Mesendoderm (in vitro differentiated cells): Measurements from ENCODE around the gene ELP4.

Experiments used
- DNase-seq: peaks from one replicate; pipeline ENCODE4 v3.0.0; 2013
- H2AK5ac ChIP-seq: 2 replicates; pipeline ENCODE4 v1.6.1; 2013; ENCODE audit warnings: low read length, inconsistent platforms
- H2BK120ac ChIP-seq: 2 replicates; pipeline ENCODE4 v1.6.1; 2013; ENCODE audit warnings: low read depth, mild to moderate bottlenecking, low read length, moderate library complexity, mixed read lengths
- H2BK15ac ChIP-seq: replicated peaks from 2 replicates; pipeline ENCODE4 v1.6.1; 2013; ENCODE audit warnings: low read depth, mild to moderate bottlenecking, moderate library complexity
- H2BK5ac ChIP-seq: 2 replicates; pipeline ENCODE4 v1.6.1; 2013; ENCODE audit warnings: low read length, inconsistent platforms
- H3K18ac ChIP-seq: 2 replicates; pipeline ENCODE4 v1.6.1; 2013; ENCODE audit warnings: mild to moderate bottlenecking, low read length, mixed read lengths
- H3K23ac ChIP-seq: one replicate; pipeline ENCODE4 v1.6.1; 2013; ENCODE audit warnings: low read length
- H3K27ac ChIP-seq: 2 replicates; pipeline ENCODE4 v1.5.1; 2013; ENCODE audit warnings: low read depth, mild to moderate bottlenecking, inconsistent platforms, low read length, moderate library complexity
- H3K27me3 ChIP-seq: 2 replicates; pipeline ENCODE4 v1.6.1; 2013; ENCODE audit warnings: low read length, control low read depth, mild to moderate bottlenecking, inconsistent platforms; ENCODE audit not compliant: insufficient read depth, poor library complexity
- H3K36me3 ChIP-seq: 2 replicates; pipeline ENCODE4 v1.6.1; 2013; ENCODE audit warnings: low read length, inconsistent platforms; ENCODE audit not compliant: control insufficient read depth, insufficient read depth
- H3K4ac ChIP-seq: one replicate; pipeline ENCODE4 v1.6.1; 2013; ENCODE audit warnings: low read depth, mild to moderate bottlenecking, low read length, moderate library complexity
- H3K4me1 ChIP-seq: 2 replicates; pipeline ENCODE4 v1.6.1; 2013; ENCODE audit warnings: low read depth, low read length, inconsistent platforms; ENCODE audit not compliant: control insufficient read depth
- H3K4me2 ChIP-seq: 2 replicates; pipeline ENCODE4 v1.6.1; 2013; ENCODE audit warnings: low read length
- H3K4me3 ChIP-seq: 2 replicates; pipeline ENCODE4 v1.5.1; 2013; ENCODE audit warnings: mild to moderate bottlenecking, low read length
- H3K56ac ChIP-seq: one replicate; pipeline ENCODE4 v1.6.1; 2013; ENCODE audit warnings: low read length
- H3K79me1 ChIP-seq: 2 replicates; pipeline ENCODE4 v1.6.1; 2013; ENCODE audit warnings: low read length, inconsistent platforms
- H3K79me2 ChIP-seq: 2 replicates; pipeline ENCODE4 v1.6.1; 2013; ENCODE audit warnings: mild to moderate bottlenecking, low read length; ENCODE audit not compliant: control insufficient read depth, insufficient read depth
- H3K9ac ChIP-seq: 2 replicates; pipeline ENCODE4 v1.6.1; 2013; ENCODE audit warnings: low read length, inconsistent platforms
- H4K5ac ChIP-seq: one replicate; pipeline ENCODE4 v1.6.1; 2013; ENCODE audit warnings: low read length
- H4K8ac ChIP-seq: one replicate; pipeline ENCODE4 v1.6.1; 2013; ENCODE audit warnings: low read depth, mild to moderate bottlenecking, control low read depth, low read length, moderate library complexity
- whole genome bisulfite sequencing: extraction: QIAGEN DNeasy Blood & Tissue Kit; methylation state at CpG from one replicate; pipeline ENCODE4 v1.1.7; 2013; ENCODE audit warnings: low lambda C conversion rate, missing lambda C conversion rate; ENCODE audit not compliant: insufficient coverage; ENCODE audit errors: extremely low coverage; 5-methylcytosine and 5-hydroxymethylcytosine counted together

Gene ELP4

DNA sequence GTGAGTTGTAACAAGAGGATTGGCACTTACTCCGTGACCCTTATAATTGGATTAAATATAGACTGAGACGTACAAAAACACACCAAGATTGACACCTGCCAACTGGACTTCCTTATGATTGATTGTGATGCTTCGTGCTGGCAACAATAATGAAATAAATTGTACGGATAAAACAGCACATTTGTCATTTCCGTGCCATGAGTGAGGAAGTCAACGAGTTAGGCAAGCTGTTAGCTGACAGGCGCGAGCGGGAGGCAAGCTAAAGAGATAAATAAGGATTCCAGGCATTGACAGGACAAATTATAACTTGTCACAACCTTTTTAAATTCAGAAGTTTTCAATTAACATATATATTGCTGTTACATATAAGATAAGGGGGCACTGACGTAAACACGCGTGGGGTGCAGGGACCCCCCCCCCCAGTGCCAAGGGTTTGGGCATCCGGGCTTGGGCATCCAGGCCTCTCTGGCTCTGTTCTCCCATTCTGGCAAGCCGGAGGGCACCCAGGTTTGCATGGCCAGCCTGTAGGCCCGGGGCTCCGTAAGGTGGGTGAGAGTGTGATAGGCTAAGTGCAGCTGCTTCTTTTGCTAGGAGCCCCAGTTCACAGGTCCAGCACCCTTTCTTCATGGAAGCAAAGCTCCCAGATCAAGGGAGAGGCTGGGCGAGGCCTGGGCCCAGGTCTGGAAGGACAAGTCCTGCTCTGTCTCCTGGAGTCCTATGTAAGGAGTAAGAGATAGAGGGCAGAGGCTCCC lies 312.8 kb downstream of the ELP4 start:
- H3K36me3 ChIP-seq, result no peaks in the 10 kb centered on the region
- no peak overlapping the region for H4K8ac ChIP-seq
- no CpG with 5 or more reads among the region's 17 CpGs for WGBS
- no peak overlapping the region for H3K23ac ChIP-seq
- H2AK5ac ChIP-seq, result no peak overlapping the region
- H3K4me3 ChIP-seq, result no peak overlapping the region
- no peak overlapping the region for H2BK120ac ChIP-seq
- no peak overlapping the region for H3K56ac ChIP-seq
- no peak overlapping the region for H3K4me2 ChIP-seq
- no peak overlapping the region for H2BK15ac ChIP-seq
- peak; percentile 11 for DNase-seq
- no peak overlapping the region for H4K5ac ChIP-seq
- no peaks in the 10 kb centered on the region for H3K79me2 ChIP-seq
- H3K18ac ChIP-seq, result no peak overlapping the region
- H3K79me1 ChIP-seq, result no peaks in the 10 kb centered on the region
- peaks cover 1% of the 10 kb centered on the region for H3K4me1 ChIP-seq
- no peak overlapping the region for H2BK5ac ChIP-seq
- H3K27me3 ChIP-seq, result peaks cover 80% of the 10 kb centered on the region
- H3K4ac ChIP-seq, result no peak overlapping the region
- no peak overlapping the region for H3K27ac ChIP-seq
- H3K9ac ChIP-seq, result no peak overlapping the region

DNA sequence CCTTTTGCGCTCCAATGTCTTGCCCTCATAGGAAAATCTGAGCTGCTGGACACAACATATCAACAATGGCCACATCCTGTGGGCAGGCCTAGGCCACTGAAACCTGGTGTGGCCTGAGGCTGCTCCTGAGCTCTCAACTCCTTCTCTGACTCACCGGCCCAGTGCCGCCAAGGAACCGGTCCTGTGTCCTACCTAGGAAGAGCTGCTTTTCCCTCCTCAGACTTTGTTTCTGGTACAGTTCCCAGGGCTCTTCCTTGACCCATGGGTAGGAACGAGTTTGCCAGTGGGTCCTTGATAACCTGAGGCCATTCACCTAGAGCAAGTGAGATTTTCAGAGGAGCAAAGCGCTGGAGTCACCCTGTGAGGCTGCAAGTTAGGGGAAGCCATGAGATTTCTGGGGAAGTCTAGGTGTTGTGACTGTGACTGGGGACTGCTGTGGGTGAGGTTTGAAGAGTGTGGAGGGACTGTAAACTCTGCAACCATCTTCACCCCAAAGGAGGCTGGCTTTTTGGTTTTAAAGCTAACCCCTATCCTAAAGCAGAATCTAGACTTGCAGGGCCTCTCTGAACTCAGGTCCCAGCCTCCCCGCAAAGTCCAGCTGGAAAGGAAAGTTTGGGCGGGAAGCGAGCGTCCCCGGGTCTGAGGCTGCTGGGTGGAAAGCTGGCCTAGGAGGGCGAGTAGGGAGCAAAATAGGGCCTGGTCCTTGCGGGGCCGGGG lies 313.5 kb downstream of the ELP4 start:
- no peak overlapping the region for H3K4ac ChIP-seq
- H3K4me3 ChIP-seq, result no peak overlapping the region
- no CpG with 5 or more reads among the region's 14 CpGs for whole genome bisulfite sequencing
- H3K18ac ChIP-seq, result no peak overlapping the region
- no peak overlapping the region for H4K8ac ChIP-seq
- H2BK120ac ChIP-seq, result no peak overlapping the region
- H2AK5ac ChIP-seq, result no peak overlapping the region
- H3K36me3 ChIP-seq, result no peaks in the 10 kb centered on the region
- peak; percentile 44 for DNase-seq
- H3K9ac ChIP-seq, result no peak overlapping the region
- H3K27me3 ChIP-seq, result peaks cover 83% of the 10 kb centered on the region
- H3K79me2 ChIP-seq, result no peaks in the 10 kb centered on the region
- H3K4me2 ChIP-seq, result no peak overlapping the region
- no peak overlapping the region for H2BK5ac ChIP-seq
- H3K56ac ChIP-seq, result no peak overlapping the region
- no peak overlapping the region for H4K5ac ChIP-seq
- H3K27ac ChIP-seq, result no peak overlapping the region
- no peak overlapping the region for H2BK15ac ChIP-seq
- no peak overlapping the region for H3K23ac ChIP-seq
- no peaks in the 10 kb centered on the region for H3K79me1 ChIP-seq
- peaks cover 2% of the 10 kb centered on the region for H3K4me1 ChIP-seq

DNA sequence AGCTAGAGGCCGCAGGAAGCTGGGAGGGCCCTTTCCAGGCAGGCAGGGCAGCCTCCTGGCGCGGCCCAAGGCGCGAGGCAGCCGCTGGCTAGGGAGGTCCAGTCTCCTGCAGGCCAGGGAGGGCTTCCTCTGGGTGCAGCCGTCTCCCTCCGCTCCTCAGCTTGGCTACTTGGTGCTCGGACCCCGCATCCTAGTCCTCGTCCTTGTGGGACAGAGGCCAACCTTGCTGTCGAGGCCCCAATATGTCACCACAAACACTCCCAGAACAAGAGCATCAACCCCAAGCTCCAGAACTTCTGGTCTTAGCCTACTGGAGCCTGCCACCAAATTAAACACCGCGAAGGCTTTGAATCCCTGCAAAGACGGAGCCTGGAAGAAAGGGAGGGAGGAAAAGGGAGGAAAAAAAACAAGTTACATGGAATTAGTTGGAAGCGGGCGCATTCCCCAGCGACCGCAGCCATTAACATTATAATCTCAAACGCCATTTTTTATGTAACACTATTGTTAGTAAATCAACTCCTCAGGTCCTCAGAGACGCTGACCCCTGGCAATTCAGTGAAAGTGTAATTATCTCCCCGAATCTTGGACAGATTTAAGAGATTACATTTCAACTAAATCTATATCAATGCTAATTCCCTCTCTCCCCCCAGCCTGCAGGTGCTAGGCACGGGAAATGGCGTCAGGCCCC lies 314.2 kb downstream of the ELP4 start:
- Histone ChIP-seq H3K18ac (no peak overlapping the region), H3K27ac (no peak overlapping the region), H2BK120ac (no peak overlapping the region), H2BK15ac (no peak overlapping the region), H3K36me3 (no peaks in the 10 kb centered on the region), H3K79me2 (no peaks in the 10 kb centered on the region), H3K79me1 (no peaks in the 10 kb centered on the region), H4K8ac (no peak overlapping the region), H3K4ac (no peak overlapping the region), H2BK5ac (no peak overlapping the region), H3K56ac (peak overlapping the region; percentile 28), H3K4me2 (no peak overlapping the region), H3K4me3 (no peak overlapping the region), H3K9ac (no peak overlapping the region), H4K5ac (no peak overlapping the region), H3K23ac (no peak overlapping the region), H3K4me1 (peaks cover 2% of the 10 kb centered on the region), H3K27me3 (peaks cover 76% of the 10 kb centered on the region), H2AK5ac (no peak overlapping the region)
- no CpG with 5 or more reads among the region's 24 CpGs for WGBS
- DNase-seq, result peak; percentile 56

DNA sequence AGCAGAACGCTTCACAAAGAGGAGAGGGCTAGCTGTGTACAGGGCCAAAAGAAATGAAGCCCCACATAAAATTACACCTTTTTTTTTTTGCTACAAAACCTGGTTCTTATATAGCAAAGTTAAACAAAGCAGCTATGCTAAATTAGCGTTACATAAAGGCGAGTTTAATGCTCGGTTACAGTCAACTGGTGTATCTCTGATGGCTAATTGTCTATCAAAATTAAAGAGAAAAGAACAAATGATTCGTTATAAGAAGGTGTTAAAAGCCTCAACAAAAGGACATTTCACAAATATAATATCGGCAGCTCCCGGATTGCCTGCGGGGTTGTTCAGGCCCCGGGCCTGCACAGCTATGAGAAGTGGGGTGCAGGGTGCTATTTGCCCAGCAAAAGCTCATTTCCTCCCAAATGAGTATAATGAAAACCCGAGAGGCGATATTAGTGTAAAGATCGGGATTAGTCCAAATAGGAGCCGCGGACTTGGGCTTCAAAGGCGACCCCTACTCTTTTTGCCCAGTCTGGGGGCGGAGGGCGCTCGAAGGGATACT lies 314.8 kb downstream of the ELP4 start:
- no peak overlapping the region for H4K8ac ChIP-seq
- H2BK120ac ChIP-seq, result no peak overlapping the region
- no CpG with 5 or more reads among the region's 18 CpGs for WGBS
- no peak overlapping the region for H2AK5ac ChIP-seq
- H3K23ac ChIP-seq, result no peak overlapping the region
- H3K9ac ChIP-seq, result no peak overlapping the region
- no peak for DNase-seq
- H3K4me3 ChIP-seq, result no peak overlapping the region
- H3K18ac ChIP-seq, result no peak overlapping the region
- H2BK5ac ChIP-seq, result no peak overlapping the region
- H3K56ac ChIP-seq, result no peak overlapping the region
- H3K4me1 ChIP-seq, result peaks cover 2% of the 10 kb centered on the region
- H3K27me3 ChIP-seq, result peaks cover 71% of the 10 kb centered on the region
- H4K5ac ChIP-seq, result no peak overlapping the region
- no peak overlapping the region for H3K4ac ChIP-seq
- no peaks in the 10 kb centered on the region for H3K36me3 ChIP-seq
- H2BK15ac ChIP-seq, result no peak overlapping the region
- no peaks in the 10 kb centered on the region for H3K79me1 ChIP-seq
- no peak overlapping the region for H3K4me2 ChIP-seq
- no peaks in the 10 kb centered on the region for H3K79me2 ChIP-seq
- no peak overlapping the region for H3K27ac ChIP-seq

DNA sequence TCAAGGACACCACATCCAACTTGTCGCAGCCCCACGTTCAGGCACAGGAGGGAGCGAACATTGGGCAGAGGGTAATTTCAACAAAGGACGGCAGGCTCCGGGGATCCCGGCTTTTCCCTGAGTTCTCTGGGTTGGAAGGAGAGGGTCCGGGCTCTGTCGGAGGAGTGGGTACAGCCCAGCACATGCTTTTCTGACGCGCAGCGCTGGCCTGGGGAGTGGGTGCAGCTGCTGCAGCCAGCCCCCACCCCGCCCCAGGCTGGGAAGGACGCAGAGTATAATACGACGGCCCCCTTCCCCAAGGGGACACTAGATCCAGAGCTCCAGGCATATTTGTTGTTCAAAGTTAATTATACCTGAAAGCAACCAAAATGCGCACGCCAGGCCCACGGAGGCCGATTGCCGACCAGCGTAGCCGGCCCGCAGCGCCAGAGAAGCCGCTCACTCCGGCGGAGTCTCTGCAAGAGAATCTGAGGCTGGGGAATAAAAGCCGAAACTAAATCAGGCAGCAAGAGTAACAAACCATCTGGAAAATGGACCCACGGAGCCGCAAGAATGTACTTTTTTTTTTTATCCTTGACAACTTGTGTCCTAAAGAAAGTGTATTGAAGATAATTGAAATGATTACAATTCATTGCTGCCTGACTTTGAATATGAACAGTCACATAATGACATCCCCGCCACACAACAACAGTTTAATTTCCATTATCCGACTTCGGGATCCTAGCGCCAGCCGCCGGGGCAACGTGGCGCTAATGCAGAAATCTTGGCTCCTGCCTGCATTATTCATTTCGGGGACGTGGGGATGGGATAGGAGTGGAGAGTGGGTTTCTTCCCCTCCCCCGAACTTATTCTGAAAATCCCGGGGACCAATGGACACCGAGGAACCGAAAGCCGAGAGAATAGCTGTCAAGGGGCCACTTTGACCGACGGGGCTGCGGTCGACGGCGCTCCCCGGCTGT lies 315.6 kb downstream of the ELP4 start:
- DNase-seq, result peak; percentile 22

More for the DNA sequence above, 315.6 kb downstream of the ELP4 start:
- no peak overlapping the region for H3K4ac ChIP-seq
- no peak overlapping the region for H3K9ac ChIP-seq
- no peaks in the 10 kb centered on the region for H3K79me2 ChIP-seq
- no CpG with 5 or more reads among the region's 52 CpGs for WGBS
- peaks cover 2% of the 10 kb centered on the region for H3K4me1 ChIP-seq
- no peak overlapping the region for H3K18ac ChIP-seq
- H3K27me3 ChIP-seq, result peaks cover 67% of the 10 kb centered on the region
- no peak overlapping the region for H2BK5ac ChIP-seq
- H3K79me1 ChIP-seq, result no peaks in the 10 kb centered on the region
- no peak overlapping the region for H3K27ac ChIP-seq
- H2BK15ac ChIP-seq, result no peak overlapping the region
- no peak overlapping the region for H3K4me2 ChIP-seq
- no peak overlapping the region for H4K8ac ChIP-seq
- H3K56ac ChIP-seq, result no peak overlapping the region
- no peak overlapping the region for H3K23ac ChIP-seq
- no peak overlapping the region for H3K4me3 ChIP-seq
- no peak overlapping the region for H4K5ac ChIP-seq
- H2AK5ac ChIP-seq, result no peak overlapping the region
- no peak overlapping the region for H2BK120ac ChIP-seq
- H3K36me3 ChIP-seq, result no peaks in the 10 kb centered on the region
